ENCODE results near the gene BRD7.

BRD7 gene

GRCh38 chr16:50288026-50288425, 80.8 kb downstream of the BRD7 start:
- no peak for DNase-seq

GRCh38 chr16:50286681-50287080, 82.1 kb downstream of the BRD7 start:
- no peak for DNase-seq

GRCh38 chr16:50285406-50286003, 83.3 kb downstream of the BRD7 start:
- DNase-seq = no peak

- no peak for DNase-seq
These were observed 84.5 kb downstream of the BRD7 start for GRCh38 chr16:50284131-50284911.

- no peak for DNase-seq
These were observed 85.7 kb downstream of the BRD7 start for GRCh38 chr16:50282955-50283631.

GRCh38 chr16:50282010-50282538, 86.7 kb downstream of the BRD7 start:
- no peak for DNase-seq

GRCh38 chr16:50281391-50282009, 87.3 kb downstream of the BRD7 start:
- DNase-seq = no peak

- no peak for DNase-seq
These were observed 87.9 kb downstream of the BRD7 start for GRCh38 chr16:50280932-50281331.

- DNase-seq = no peak
These were observed 89.3 kb downstream of the BRD7 start for GRCh38 chr16:50279504-50279865.

- no peak for DNase-seq
These were observed 90.5 kb downstream of the BRD7 start for GRCh38 chr16:50278251-50278650.

GRCh38 chr16:50276801-50277555, 91.8 kb downstream of the BRD7 start:
- no peak for DNase-seq

GRCh38 chr16:50276326-50276640, 92.5 kb downstream of the BRD7 start:
- no peak for DNase-seq

- DNase-seq = no peak
These were observed 93.1 kb downstream of the BRD7 start for GRCh38 chr16:50275428-50276325.

GRCh38 chr16:50275098-50275415, 93.7 kb downstream of the BRD7 start:
- no peak for DNase-seq

- no peak for DNase-seq
These were observed 94.3 kb downstream of the BRD7 start for GRCh38 chr16:50274326-50275097.

GRCh38 chr16:50273888-50274325, 94.9 kb downstream of the BRD7 start:
- no peak for DNase-seq

- no peak for DNase-seq
These were observed 95.5 kb downstream of the BRD7 start for GRCh38 chr16:50273382-50273690.

- DNase-seq = no peak
These were observed 96.0 kb downstream of the BRD7 start for GRCh38 chr16:50272687-50273381.

- no peak for DNase-seq
These were observed 96.6 kb downstream of the BRD7 start for GRCh38 chr16:50272111-50272571.
